ENCODE results near the gene NGLY1.

DNA sequence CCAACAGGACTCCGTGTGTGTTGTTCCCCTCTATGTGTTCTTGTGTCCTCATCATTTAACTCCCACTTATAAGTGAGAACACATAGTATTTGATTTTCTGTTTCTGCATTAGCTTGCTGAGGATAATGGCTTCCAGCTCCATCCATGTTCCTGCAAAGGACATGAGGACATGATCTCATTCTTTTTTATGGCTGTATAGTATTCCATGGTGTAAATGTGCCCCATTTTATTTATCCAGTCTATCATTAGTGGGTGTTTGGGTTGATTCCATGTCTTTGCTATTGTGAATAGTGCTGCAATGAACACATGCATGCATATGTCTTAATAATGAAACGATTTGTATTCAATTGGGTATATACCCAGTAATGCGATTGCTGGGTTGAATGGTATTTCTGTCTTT lies 90.0 kb downstream of the NGLY1 start:
- TF ChIP-seq, protein P1, sequence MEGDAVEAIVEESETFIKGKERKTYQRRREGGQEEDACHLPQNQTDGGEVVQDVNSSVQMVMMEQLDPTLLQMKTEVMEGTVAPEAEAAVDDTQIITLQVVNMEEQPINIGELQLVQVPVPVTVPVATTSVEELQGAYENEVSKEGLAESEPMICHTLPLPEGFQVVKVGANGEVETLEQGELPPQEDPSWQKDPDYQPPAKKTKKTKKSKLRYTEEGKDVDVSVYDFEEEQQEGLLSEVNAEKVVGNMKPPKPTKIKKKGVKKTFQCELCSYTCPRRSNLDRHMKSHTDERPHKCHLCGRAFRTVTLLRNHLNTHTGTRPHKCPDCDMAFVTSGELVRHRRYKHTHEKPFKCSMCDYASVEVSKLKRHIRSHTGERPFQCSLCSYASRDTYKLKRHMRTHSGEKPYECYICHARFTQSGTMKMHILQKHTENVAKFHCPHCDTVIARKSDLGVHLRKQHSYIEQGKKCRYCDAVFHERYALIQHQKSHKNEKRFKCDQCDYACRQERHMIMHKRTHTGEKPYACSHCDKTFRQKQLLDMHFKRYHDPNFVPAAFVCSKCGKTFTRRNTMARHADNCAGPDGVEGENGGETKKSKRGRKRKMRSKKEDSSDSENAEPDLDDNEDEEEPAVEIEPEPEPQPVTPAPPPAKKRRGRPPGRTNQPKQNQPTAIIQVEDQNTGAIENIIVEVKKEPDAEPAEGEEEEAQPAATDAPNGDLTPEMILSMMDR (IDR thresholded peaks at IDR 0.05) = no peak
- TF ChIP-seq ZFX (IDR thresholded peaks at IDR 0.05; ENCODE audit: borderline replicate concordance) = no peak
